WERI-Rb-1 (cell line): ENCODE results near the gene TSR3.

ENCODE experiments used
- DNase-seq: peaks from one replicate; pipeline ENCODE4 v3.0.0-alpha.2; 2020
- H3K27ac ChIP-seq: fragments of 250-450 bp; sonication (Bioruptor Pico); 2 replicates; pipeline ENCODE4 v1.5.1; 2020; ENCODE audit warnings: mild to moderate bottlenecking, moderate library complexity
- H3K27me3 ChIP-seq: fragments of 250-450 bp; sonication (Bioruptor Pico); 2 replicates; pipeline ENCODE4 v1.5.1; 2021; ENCODE audit warnings: mild to moderate bottlenecking, low read depth, moderate library complexity; ENCODE audit not compliant: insufficient read depth, severe bottlenecking
- H3K36me3 ChIP-seq: fragments of 250-450 bp; sonication (Bioruptor Pico); 2 replicates; pipeline ENCODE4 v1.5.1; 2020; ENCODE audit warnings: mild to moderate bottlenecking, moderate library complexity
- H3K4me3 ChIP-seq: 2 replicates; pipeline ENCODE4 v1.5.1; 2011; ENCODE audit warnings: low read depth, mild to moderate bottlenecking, control low read depth, low read length
- H3K9me3 ChIP-seq: fragments of 250-450 bp; sonication (Bioruptor Pico); 2 replicates; pipeline ENCODE4 v1.5.1; 2021; ENCODE audit warnings: mild to moderate bottlenecking, moderate library complexity; ENCODE audit not compliant: severe bottlenecking
- CTCF ChIP-seq: IDR thresholded peaks from 2 replicates; pipeline ENCODE4 v1.5.1; 2011; ENCODE audit warnings: low read depth, mild to moderate bottlenecking, control low read depth, inconsistent platforms, low read length

Gene TSR3

DNA sequence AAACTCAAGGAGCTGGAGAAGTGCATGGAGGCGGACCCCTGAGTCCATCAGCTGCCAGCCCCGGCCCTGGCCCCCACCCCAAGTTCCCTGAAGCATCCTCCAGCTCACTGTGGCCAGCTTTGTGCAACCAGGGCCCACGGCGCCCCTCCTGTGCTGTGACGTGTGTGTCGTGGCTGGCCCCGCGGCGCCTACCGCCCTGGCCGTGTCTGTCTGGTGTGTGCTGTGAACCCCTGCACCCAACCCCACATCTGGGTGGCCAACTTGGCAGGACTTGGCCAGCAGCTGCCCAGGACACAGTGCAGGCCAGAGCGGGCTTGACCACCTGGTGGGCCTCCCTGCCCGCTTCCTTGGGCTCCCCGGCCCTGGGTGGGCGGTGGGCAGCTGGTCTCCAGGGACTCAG, 3.2 kb downstream of the TSR3 start:
- TF ChIP-seq CTCF = no peak
- H3K27ac ChIP-seq = no peak overlapping the region
- no peaks in the 10 kb centered on the region for H3K9me3 ChIP-seq
- H3K4me3 ChIP-seq = no peak overlapping the region
- H3K36me3 ChIP-seq = peaks cover 24% of the 10 kb centered on the region
- no peaks in the 10 kb centered on the region for H3K27me3 ChIP-seq
- DNase-seq = no peak

GRCh38 chr16:1347962-1348361, 3.7 kb downstream of the TSR3 start:
- Histone ChIP-seq H3K36me3 (peaks cover 24% of the 10 kb centered on the region), H3K27me3 (no peaks in the 10 kb centered on the region), H3K9me3 (no peaks in the 10 kb centered on the region), H3K4me3 (no peak overlapping the region), H3K27ac (no peak overlapping the region)
- TF ChIP-seq CTCF = no peak
- no peak for DNase-seq

- no peak for DNase-seq
- H3K4me3 ChIP-seq = no peak overlapping the region
- no peaks in the 10 kb centered on the region for H3K27me3 ChIP-seq
- no peak overlapping the region for H3K27ac ChIP-seq
- no peak for TF ChIP-seq CTCF
- no peaks in the 10 kb centered on the region for H3K9me3 ChIP-seq
- peaks cover 24% of the 10 kb centered on the region for H3K36me3 ChIP-seq
Measured at GRCh38 chr16:1347286-1347855, 4.3 kb downstream of the TSR3 start.

DNA sequence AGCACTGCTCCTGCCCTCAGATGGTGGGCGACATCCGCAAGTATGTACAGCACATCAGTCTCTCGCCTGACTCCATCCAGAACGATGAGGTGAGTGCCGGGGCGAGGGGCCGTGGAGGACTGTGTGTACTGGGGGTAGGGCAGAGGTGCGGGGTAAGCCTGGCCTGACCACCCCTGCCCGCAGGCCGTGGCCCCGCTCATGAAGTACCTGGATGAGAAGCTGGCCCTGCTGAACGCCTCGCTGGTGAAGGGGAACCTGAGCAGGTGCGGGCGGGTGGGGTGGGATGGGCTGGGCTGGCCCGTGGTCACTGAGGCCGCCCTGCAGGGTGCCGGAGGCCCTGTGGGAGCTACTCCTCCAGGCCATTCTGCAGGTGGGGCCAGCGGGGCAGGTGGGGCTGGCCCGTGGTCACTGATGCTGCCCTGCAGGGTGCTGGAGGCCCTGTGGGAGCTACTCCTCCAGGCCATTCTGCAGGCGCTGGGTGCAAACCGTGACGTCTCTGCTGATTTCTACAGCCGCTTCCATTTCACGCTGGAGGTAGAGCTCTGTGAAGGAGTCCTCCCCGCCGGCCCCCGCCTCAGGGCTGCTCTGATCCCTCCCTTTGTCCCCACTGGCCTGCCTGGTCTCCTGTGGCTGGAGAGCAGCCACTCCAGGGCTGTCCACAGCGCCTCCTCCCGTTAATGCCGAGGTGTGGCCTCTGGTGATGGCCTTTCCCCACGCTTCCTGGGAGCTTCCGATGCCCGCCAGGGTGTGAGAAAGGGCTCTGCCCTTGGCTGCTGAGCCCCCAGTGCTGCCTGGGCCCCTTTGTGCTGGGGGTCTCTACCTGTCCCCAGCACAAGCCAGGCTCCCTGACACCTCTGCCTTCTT, 5.0 kb downstream of the TSR3 start:
- Histone ChIP-seq H3K9me3 (no peaks in the 10 kb centered on the region), H3K27ac (no peak overlapping the region), H3K4me3 (no peak overlapping the region), H3K27me3 (no peaks in the 10 kb centered on the region), H3K36me3 (peaks cover 24% of the 10 kb centered on the region)
- peak; percentile 79 for DNase-seq
- TF ChIP-seq CTCF = peak; percentile 84

GRCh38 chr16:1345651-1346421, 5.8 kb downstream of the TSR3 start:
- Histone ChIP-seq H3K36me3 (peaks cover 24% of the 10 kb centered on the region), H3K9me3 (no peaks in the 10 kb centered on the region), H3K27me3 (no peaks in the 10 kb centered on the region), H3K4me3 (no peak overlapping the region), H3K27ac (no peak overlapping the region)
- no peak for DNase-seq
- no peak for TF ChIP-seq CTCF
